Measurements from ENCODE around the gene MYH11.

The MYH11 gene

GRCh38 chr16:15773968-15774367, 82.9 kb downstream of the MYH11 start:
- no peak for DNase-seq

DNA sequence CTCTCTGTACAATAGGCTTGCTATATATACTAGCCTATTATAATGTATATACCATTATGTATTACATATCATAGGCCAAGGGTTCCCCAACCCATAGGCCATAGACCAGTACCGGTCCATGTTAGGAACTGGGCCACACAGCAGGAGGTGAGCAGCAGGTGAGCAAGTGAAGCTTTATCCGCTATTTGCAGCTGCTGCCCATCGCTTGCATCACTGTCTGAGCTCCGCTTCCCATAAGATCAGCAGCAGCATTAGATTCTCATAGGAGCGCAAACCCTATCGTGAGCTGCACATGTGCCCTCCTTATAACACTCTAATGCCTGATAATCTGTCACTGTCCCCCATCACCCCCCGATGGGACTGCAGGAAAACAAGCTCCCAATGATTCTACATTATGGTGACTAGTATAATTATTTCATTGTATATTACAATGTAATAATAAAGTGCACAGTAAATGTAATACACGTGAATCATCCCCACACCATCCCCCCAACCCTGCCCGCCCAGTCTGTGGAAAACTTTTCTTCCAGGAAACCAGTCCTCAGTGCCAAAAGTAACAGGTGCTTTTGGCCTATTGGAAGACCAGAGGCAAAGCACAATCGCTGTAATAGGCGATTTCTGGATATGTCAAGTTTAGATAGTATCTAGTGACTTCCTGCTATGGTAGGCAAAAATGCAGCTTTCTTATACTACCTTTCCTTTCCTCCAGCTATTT, 84.1 kb downstream of the MYH11 start:
- DNase-seq, result no peak

- DNase-seq, result no peak
Measured at GRCh38 chr16:15771694-15772093, 85.1 kb downstream of the MYH11 start.

GRCh38 chr16:15770512-15770911, 86.3 kb downstream of the MYH11 start:
- DNase-seq, result no peak

DNA sequence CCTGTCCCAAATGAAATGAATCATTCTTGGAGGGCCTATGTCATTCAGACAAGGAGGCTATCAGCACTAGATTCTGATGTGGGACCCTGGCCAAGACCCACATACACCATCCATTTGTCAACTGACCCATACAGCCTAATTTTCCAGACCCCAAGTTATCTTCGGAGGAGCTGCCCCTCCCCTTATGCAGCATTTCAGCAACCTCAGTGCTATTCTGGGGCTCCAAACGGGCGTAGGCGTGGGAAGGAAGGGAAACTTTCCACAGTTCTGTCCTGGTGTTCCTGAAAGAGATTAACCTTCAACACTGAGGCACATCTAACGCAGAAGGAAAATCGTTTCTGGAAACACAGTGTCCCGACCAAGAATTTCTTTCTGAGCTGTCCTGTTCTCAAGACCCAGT, 86.7 kb downstream of the MYH11 start:
- no peak for DNase-seq

GRCh38 chr16:15769239-15769638, 87.6 kb downstream of the MYH11 start:
- DNase-seq, result no peak

DNA sequence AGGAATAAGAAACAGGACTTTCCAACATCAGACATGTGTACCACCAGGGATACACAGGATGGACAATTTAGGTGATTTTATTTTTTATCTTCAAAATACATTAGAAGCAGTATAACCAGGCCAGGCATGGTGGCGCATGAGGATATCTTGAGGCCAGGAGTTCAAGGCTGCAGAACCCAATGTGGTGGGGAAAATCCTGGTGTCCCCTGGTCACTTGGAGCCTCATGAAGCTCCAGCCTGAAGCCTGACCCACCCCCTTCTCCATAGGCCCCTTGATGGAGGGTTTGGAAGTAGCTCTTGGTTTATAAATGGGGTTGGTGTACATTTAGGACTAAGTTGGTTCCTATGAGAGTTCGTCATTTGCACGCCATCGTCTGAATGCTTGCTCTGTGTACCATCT, 88.6 kb downstream of the MYH11 start:
- no peak for DNase-seq

DNA sequence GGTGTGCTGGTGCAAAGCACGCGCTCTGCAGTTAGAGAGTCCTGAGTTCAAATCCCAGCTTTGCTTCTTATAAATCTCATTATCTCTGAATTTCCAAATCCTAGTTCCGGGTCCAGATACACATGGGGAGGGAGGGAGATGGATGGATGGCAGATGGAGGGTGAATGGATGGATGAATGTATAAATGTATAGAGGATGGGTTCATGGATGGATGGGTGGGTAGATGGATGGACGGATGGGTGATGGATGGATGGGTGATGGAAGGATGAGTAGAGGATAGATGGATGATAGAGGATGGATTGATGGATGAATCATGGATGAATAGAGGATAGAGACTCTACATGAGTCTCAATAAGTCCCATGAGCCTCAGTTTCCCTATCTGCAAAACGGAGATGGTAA, 89.9 kb downstream of the MYH11 start:
- no peak for DNase-seq

- peak; percentile 14 for DNase-seq
Measured at GRCh38 chr16:15765880-15766279, 90.9 kb downstream of the MYH11 start.

DNA sequence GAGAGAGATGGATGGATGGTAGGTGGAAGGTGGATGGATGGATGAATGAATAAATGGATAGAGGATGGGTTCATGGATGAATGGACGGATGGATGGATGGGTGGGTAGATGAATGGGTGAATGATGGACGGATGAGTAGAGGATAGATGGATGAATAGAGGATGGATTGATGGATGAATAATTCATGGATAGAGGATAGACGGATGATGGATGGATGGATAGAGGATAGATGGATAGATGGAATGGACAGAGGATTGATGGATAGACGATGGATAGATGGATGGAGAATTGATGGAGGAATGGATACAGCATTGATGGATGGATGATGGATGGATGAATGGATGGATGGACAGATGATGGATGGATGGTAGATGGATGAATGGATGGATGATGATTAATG, 91.7 kb downstream of the MYH11 start:
- no peak for DNase-seq

- DNase-seq, result no peak
Measured at GRCh38 chr16:15764112-15764511, 92.7 kb downstream of the MYH11 start.

DNA sequence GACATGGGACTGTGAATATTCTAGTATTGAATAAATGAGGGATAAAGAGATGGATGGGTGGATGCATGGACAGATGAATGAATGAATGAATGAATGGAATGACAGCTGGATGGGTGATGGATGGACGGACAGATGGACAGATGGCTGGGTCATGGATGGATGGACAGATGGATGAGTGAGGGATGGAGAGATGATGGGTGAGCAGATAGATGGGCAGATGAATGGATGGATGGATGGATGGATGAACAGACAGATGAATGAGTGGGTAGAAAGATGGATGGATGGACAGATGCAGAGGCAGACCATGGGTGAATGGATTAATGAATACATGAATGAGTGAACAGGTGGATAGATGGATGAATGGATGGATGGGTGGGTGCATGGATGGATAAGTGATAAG, 96.7 kb downstream of the MYH11 start:
- DNase-seq, result no peak

GRCh38 chr16:15759070-15759469, 97.8 kb downstream of the MYH11 start:
- no peak for DNase-seq

DNA sequence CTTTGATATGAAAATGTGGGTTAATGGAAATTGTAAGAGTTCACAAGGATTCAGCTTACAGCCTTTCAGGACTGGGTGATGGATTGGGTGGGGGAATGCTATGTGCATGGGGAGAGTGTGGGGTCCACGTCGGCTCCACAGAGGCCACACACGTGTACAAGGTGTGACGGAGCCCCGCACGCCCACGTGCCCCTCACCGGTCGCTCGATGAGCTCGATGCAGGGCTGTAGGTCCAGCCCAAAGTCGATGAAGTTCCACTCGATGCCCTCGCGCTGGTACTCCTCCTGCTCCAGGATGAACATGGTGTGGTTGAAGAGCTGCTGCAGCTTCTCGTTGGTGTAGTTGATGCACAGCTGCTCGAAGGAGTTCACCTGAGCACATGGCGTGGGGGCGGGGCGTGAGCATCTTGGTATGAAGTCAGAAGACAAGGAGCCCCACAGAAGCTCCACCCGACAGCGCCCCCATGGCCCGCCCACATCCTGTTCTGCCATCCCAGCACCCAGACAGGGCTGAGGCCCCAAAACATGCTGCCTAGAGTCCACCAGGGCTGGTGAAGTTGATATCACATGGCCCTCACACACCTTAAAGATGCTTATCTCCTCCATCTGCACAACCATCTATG, 99.1 kb downstream of the MYH11 start:
- no peak for DNase-seq

- no peak for DNase-seq
Measured at GRCh38 chr16:15757077-15757386, 99.8 kb downstream of the MYH11 start.

DNA sequence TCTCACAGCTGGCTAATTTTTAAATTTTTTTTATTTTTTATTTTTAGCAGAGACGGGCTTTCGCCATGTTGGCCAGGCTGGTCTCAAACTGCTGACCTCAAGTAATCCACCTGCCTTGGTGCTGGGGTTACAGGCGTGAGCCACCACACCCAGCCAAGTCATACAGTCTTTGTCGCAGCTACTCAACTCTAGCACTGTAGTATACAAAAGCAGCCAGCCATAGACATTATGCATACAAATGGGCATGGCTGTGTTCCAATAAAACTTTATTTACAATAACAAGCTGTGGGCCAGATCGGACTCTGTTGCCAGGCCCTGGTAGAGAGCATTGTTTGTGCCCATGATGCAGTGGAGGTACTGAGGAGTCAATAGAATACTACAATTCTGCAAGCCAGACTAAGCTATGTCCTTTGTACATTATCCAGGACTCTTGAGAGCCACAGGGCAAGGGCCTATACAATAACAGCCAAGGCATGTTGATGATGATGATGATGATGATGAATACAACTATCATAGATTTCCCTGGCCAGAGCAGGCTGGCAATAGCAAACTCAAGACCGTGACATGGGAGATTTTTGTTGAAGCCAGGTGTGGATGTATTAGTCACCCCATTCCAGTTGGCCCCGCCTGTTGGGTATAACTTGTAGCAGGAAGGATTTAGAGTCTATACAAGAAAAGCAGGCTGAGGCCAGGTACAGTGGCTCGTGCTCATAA, 101.8 kb downstream of the MYH11 start:
- no peak for DNase-seq

- DNase-seq, result no peak
Measured at GRCh38 chr16:15752717-15753488, 103.9 kb downstream of the MYH11 start.

GRCh38 chr16:15751940-15752339, 104.9 kb downstream of the MYH11 start:
- no peak for DNase-seq

DNA sequence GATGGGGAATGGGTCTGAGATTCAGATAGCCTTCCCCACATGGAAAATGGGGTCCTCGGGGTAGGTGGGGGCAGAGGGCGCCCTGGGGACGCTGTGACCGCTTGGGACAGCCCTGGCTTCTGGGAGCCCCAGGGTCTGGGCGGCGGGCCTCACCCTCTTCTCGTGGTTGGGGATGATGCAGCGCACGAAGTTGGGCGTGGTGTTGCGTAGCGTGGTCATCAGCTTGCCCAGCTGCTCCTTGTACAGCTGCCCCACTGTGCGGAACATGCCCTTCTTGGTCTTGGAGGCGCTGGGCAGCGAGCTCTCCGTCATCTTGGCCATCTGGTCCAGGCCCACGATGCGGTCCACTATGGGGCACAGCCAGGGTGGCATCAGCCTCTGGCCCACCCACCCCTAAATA, 106.8 kb downstream of the MYH11 start:
- DNase-seq, result no peak

- no peak for DNase-seq
Measured at GRCh38 chr16:15749371-15749770, 107.5 kb downstream of the MYH11 start.

- DNase-seq, result no peak
Measured at GRCh38 chr16:15748654-15749053, 108.2 kb downstream of the MYH11 start.

GRCh38 chr16:15747937-15748336, 108.9 kb downstream of the MYH11 start:
- no peak for DNase-seq

DNA sequence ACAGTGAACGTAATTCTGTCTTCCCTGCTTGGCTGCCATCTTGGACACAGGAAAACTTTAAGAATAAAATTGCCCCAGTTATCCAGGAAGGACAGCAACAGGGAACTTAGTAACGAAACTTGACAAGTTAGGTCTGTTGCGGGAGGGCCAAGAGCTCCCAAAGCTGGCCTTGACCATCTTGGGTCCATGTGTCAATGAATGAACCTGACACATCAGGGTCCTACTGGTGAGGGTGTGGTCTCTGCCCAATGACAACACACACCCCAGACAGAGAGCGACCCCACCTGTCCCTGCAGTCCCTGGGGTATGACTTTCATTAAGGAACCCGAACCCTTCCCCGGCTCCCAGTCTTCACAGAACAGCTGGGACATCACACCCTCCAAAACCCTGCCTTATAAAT, 110.5 kb downstream of the MYH11 start:
- DNase-seq, result no peak

- no peak for DNase-seq
Measured at GRCh38 chr16:15743657-15744056, 113.2 kb downstream of the MYH11 start.

Measured in NCI-H2029 treated with DMSO at 0.1 percent for 48 hours (cell line).